Left renal cortex interstitium (tissue), 4 donors: ENCODE measurements around the gene FLNA. TPM values are rescaled to one million over a fixed set of nuclear protein-coding genes. Genes with fewer than 3 reads are reported as not detected.
"Not testable (repeated sequence)": the region's sequence is repeated elsewhere in the genome, so short reads cannot be mapped to it uniquely, and the experiment has no call there.

ENCODE experiments used
- DNase-seq, 4 donors: peaks; one replicate each; pipeline ENCODE4 v3.0.0-alpha.2; 2013; ENCODE audit warnings: low read depth in 4 of 4, low spot score in 2 of 4, missing footprints in 1 of 4
- polyA plus RNA-seq, 4 donors: library from polyadenylated mRNA; unstranded; fragments of 120-200 nt; gene quantifications; one replicate each; pipeline ENCODE4 v1.2.1, GENCODE V29; 2013; ENCODE audit not compliant: insufficient read length in 4 of 4

FLNA gene
- polyA plus RNA-seq, 4 donors, result 414 to 641 (median 539) TPM

GRCh38 chrX:154359362-154360154 is 14.9 kb downstream of the FLNA start:
- no peak for DNase-seq

GRCh38 chrX:154358829-154359228 is 15.6 kb downstream of the FLNA start:
- DNase-seq, result no peak

GRCh38 chrX:154358011-154358410 is 16.4 kb downstream of the FLNA start:
- no peak for DNase-seq

GRCh38 chrX:154357205-154357604 is 17.2 kb downstream of the FLNA start:
- no peak for DNase-seq

- DNase-seq, result no peak
These were observed 17.8 kb downstream of the FLNA start for GRCh38 chrX:154356596-154356995.

GRCh38 chrX:154355776-154356140 is 18.7 kb downstream of the FLNA start:
- no peak for DNase-seq

- no peak for DNase-seq
These were observed 19.2 kb downstream of the FLNA start for GRCh38 chrX:154355094-154355775.

GRCh38 chrX:154354516-154354915 is 19.9 kb downstream of the FLNA start:
- no peak for DNase-seq

GRCh38 chrX:154354013-154354412 is 20.4 kb downstream of the FLNA start:
- DNase-seq, result no peak

- no peak for DNase-seq
These were observed 21.1 kb downstream of the FLNA start for GRCh38 chrX:154353172-154353843.

- no peak for DNase-seq
These were observed 22.0 kb downstream of the FLNA start for GRCh38 chrX:154352466-154352865.

GRCh38 chrX:154352012-154352401 is 22.4 kb downstream of the FLNA start:
- no peak for DNase-seq

- DNase-seq, result no peak
These were observed 23.0 kb downstream of the FLNA start for GRCh38 chrX:154351183-154352011.

GRCh38 chrX:154350429-154351182 is 23.8 kb downstream of the FLNA start:
- no peak for DNase-seq

- no peak for DNase-seq
These were observed 24.5 kb downstream of the FLNA start for GRCh38 chrX:154349979-154350378.

GRCh38 chrX:154349359-154349935 is 25.0 kb downstream of the FLNA start:
- no peak for DNase-seq

GRCh38 chrX:154348646-154349358 is 25.6 kb downstream of the FLNA start:
- DNase-seq, result no peak

GRCh38 chrX:154348114-154348531 is 26.3 kb downstream of the FLNA start:
- DNase-seq, result no peak

- DNase-seq, result not testable (repeated sequence)
These were observed 30.8 kb downstream of the FLNA start for GRCh38 chrX:154343620-154344019.
